HL-60/S4 treated with phorbol 12-myristate 13-acetate at 8.2 ng/mL for 4 days and 3 days (cell line): ENCODE data around the gene AIRE.
"Not testable (repeated sequence)": the region's sequence is repeated elsewhere in the genome, so short reads cannot be mapped to it uniquely, and the experiment has no call there.

Experiments used
- in situ Hi-C: fragments of 300-500 bp; cut with MboI; formaldehyde crosslinking; loops from 2 replicates; pipeline ENCODE4 v1.15.0; 2022; ENCODE audit warnings: low sequenced_read_pairs

Gene AIRE

DNA sequence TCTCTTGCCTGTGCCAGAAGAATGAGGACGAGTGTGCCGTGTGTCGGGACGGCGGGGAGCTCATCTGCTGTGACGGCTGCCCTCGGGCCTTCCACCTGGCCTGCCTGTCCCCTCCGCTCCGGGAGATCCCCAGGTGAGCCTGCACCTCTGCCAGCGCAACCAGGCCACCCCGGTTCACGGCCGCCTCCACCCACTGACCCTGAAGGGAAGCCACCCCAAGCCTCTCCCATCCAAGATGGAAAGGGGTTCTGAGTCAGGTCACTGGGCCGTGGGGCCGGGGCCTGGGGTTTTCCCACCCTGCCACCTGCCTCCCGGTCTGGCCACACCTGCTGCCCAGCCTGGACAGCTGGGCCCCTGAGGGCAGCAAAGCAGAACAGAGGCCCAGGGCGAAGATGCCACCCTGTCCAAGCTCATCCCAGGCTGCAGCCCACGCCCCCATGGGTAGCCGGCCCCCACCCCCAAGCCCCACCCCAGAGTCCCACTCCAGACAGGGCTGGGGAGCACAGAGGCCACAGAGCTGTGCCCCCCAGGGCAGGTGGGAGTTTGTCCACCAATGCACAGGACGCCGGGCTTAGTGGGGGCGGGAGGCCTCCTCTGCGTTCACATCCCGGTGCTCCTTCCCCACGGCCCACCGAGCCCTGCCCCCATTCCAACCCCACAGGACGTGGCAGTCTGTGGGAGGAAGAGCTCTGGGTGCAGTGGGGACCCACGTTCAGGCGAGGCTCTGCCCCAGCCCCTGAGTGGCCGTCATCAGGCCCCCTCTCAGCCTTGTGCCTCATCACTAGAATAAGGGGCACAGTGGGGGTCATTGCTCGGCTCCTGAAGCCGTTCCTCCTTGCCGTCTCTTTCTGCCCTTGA, 5.6 kb downstream of the AIRE start:
- in situ Hi-C loops = no loop called here

- in situ Hi-C loops = no loop called here
These were observed 6.5 kb downstream of the AIRE start for GRCh38 chr21:44291936-44292811.

DNA sequence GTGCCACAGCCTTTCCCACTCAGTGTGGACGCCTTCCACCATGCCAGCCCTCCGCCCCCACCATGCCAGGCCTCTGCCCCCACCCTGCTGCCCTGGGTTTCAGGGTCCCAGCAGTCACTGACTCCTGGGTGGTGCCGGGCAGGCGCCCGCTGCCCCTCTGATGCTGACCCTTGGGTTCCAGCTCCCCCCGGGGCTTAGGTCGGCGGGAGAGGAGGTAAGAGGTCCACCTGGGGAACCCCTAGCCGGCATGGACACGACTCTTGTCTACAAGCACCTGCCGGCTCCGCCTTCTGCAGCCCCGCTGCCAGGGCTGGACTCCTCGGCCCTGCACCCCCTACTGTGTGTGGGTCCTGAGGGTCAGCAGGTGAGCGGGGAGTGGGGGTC, 7.1 kb downstream of the AIRE start:
- in situ Hi-C loops = no loop called here

GRCh38 chr21:44293551-44294231, 8.0 kb downstream of the AIRE start:
- in situ Hi-C loops = no loop called here

GRCh38 chr21:44294391-44295162, 8.9 kb downstream of the AIRE start:
- in situ Hi-C loops = no loop called here

DNA sequence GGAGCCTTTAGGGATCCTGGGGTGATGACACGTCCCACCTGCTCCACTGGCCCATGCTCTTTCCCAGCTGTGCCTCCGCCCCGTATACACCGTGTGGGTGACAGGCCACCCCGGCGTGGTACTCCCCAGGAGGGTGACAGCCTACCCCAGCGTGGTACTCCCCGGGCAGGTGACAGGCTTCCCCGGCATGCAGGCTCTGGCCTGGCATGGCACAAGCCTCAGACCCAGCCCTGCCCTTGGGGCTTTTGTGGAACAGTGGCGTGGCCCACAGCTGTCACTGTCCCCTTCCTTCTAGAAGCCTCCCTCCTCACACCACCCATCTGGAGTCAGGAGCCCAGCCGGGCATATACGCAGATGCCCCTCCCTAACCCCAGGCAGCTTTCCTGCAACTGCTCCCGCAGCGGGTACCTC, 9.5 kb downstream of the AIRE start:
- in situ Hi-C loops = no loop called here

DNA sequence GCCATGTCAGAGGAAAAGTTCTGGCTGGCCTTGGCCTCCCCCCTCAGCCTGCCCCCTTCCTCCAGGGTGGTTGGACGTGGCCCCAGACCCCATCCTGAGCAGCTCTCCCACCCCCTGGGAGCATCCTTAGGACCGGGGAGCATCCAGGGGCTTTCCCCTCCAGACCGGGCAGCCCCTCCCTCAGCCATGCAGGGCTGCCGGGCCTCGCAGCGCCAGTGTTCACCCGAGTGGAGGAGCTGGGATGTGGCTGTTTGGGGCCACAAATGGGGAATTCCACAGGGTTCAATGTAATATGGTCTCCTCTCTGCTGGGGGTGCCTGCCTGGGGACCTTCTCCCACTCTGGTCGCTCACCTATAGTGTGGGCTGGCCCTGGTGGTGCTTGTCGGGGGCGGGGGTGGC, 10.0 kb downstream of the AIRE start:
- in situ Hi-C loops = no loop called here

DNA sequence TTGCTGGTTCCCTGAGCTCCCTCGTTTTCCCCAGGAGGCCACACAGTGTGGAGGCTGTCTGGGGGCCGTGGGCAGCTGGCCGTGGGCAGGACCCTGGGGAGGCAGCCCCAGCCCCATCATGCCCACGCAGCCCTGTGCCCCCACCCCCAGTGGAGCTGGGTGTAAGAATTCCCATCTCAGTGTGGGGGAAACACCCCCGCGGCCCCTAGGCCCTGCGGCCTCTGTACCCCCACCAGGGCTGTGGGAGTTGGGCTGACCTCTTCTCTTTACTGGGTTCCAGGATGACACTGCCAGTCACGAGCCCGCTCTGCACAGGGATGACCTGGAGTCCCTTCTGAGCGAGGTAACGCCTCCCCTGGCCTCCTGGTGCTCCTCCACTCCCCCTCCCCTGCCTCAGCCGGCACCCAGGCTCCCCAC, 10.4 kb downstream of the AIRE start:
- in situ Hi-C loops = no loop called here

DNA sequence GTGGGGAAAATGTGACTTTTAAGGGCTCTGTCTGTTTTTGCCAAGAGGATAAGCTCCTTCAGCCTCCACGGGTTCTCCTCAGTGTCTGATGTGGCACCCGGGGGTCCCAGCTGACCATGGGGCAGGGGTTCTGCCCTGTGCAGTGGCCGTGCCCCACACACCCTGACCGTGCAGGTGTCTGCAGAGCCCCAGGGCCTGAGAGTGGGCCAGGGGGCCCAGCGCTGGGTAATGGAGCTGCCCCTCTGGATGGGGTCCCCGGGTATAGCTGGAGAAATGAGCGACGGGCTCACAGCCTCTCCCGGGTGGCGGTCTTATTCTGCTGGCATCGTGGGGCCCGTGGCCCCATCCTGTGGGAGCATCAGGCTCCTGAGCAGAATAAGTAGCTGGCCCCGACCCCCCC, 11.2 kb downstream of the AIRE start:
- in situ Hi-C loops = no loop called here

- in situ Hi-C loops = no loop called here
These were observed 12.0 kb downstream of the AIRE start for GRCh38 chr21:44297525-44298290.

DNA sequence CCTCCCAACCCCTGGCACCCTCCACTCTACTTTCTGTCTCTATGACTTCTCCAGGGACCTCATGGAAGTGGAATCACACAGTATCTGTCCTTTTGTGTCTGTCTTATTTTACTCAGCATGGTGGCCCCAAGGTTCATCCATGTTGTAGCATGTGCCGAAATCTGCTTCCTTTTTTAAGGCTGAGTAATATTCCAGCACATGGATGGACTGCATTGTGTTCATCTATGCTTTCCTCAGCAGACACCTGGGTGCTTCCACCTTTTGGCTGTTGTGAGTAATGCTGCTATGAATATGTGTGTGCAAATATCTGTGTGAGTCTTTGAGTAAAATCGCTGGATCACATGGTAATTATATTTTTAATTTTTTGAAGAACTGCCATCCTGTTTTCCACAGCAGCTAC, 12.6 kb downstream of the AIRE start:
- in situ Hi-C loops = no loop called here

DNA sequence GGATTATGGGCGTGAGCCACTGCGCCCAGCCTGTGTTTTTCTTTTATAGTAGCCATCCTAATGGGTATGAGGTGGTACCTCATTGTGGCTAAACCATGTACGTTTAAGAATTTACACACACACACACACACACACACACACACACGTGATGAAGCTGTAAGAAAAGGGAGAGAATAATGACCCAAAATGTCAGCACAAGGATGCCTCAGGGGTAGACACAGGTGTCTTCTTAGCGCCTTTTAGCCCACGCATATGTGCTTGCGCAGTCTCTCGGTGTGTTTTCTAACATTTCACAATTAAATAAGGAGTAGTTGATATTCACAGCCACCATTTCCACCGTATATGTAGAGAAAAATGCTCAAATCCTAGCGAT, 13.4 kb downstream of the AIRE start:
- in situ Hi-C loops = no loop called here

DNA sequence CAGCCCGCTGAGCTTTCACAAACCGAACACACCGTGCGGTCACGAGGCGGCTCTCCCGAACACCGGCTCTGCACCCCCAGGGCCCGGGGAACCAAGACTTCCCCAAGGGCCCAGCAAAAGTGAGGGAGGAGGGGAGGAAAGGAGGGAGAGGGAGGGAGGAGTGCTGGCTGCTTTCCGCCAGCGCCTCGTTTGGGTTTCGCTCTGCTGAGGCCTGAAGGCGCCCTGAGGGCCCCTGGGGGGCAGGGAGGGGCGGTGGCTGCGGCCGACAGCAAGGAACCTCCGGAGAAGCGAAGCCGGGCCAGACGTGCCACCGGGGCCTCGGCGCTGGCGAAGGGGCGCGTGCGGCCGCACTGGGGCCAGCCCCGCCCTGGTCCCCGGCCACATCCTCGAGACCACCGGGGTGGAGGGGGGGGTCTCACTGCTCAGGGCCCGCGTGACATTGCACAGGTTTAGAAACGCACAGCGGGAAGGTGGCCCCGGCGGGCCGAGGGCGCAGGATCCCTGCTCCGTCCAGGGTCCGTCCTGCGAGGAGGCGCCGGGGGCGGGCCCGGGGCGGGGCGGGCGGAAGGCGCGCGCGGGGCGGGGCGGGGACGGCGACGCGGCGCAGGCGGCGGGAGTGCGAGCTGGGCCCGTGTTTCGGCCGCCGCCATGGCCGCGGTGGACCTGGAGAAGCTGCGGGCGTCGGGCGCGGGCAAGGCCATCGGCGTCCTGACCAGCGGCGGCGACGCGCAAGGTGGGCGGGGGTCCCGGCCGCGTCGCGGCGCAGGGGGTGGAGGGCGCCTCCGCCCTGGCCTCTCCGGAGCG, 14.0 kb downstream of the AIRE start, which contains the start of gene PFKL:
Gene PFKL, plus strand, starts transcription at position 596 of the 804 bp plus-strand sequence. Its CDS starts 53 bp downstream, at position 649.
- in situ Hi-C loops = no loop called here

GRCh38 chr21:44300262-44300959, 14.7 kb downstream of the AIRE start:
- in situ Hi-C loops = no loop called here

DNA sequence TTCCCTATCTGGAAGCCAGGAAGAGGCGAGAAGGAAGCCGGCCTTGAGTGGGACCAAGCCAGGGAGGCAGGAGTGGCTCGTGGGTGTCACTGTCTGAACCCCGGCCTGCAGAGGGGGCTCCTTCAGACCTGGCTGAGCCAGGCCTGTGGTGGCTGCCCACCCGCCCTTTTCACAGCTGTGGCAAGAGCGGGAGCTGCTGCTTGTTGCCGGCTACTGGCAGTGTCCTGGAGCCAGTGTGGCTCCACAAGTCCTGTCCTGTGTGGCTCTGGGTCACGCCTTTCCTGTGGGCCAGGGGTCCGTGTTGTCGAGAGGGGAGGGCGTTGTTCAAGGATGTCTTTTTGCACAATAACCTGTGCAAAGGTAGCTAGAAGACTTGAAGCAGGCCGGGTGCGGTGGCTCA, 15.5 kb downstream of the AIRE start:
- in situ Hi-C loops = no loop called here

DNA sequence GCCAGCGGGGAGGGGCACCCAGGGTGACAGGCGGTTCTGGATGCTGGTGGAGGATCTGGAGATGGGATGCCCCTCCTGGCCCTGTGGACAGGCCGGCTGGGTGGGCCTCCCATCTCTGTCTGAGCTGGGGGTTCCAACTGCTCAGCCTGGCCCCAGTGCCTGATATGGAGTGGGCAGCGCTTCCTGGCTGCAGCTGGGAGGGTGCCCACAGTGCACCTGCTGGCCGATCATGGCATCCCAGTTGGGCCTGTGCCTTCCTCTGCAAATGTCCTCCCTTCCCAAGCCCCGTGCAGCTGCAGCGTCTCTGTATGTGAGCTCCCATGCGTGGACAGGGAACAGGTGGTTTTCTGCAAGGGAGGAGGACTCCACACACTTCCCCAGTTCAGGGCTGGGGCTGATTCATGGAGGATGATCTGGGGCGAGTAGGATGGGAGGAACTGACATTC, 16.3 kb downstream of the AIRE start:
- in situ Hi-C loops = no loop called here

DNA sequence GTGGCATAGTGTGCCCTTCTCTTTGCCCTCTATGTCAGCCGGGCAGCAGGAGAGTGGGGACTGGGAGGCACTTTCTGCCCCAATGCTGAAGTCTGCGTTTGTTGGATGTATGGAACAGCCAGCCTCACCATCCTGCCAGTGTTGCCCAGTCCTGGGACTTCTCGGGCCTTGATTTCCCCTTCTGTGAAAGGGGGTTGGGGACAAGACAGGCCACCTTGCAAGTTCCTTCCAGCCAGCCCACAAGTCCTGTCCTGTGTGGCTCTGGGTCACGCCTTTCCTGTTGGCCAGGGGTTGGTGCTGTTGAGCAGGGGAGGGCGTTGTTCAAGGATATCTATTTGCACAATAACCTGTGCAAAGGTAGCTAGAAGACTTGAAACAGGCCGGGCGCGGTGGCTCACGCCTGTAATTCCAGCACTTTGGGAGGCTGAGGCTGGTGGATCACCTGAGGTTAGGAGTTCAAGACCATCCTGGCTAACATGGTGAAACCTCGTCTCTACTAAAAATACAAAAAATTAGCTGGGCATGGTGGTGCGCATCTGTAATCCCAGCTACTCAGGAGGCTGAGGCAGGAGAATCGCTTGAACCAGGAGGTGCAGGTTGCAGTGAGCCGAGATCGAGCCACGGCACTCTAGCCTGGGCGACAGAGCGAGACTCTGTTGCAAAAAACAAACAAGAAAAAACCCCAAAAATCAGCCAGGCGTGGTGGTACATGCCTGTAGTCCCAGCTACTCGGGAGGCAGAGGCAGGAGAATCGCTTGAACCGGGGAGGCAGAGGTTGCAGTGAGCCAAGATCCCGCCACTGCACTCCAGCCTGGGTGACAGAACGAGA, 17.1 kb downstream of the AIRE start:
- in situ Hi-C loops = not testable (repeated sequence)
